Activated CD4-positive, alpha-beta T cell treated with anti-CD3 and anti-CD28 coated beads, Interleukin-2, Interleukin-6, amounts not matched to agents 100 ng/mL and 50 ng/mL, durations not matched to agents 16 hours and 8 hours (primary cell): ENCODE data around the gene NPPC.

Source experiments
- DNase-seq: peaks from one replicate; pipeline ENCODE4 v3.0.0-alpha.2; 2020

The NPPC gene

DNA sequence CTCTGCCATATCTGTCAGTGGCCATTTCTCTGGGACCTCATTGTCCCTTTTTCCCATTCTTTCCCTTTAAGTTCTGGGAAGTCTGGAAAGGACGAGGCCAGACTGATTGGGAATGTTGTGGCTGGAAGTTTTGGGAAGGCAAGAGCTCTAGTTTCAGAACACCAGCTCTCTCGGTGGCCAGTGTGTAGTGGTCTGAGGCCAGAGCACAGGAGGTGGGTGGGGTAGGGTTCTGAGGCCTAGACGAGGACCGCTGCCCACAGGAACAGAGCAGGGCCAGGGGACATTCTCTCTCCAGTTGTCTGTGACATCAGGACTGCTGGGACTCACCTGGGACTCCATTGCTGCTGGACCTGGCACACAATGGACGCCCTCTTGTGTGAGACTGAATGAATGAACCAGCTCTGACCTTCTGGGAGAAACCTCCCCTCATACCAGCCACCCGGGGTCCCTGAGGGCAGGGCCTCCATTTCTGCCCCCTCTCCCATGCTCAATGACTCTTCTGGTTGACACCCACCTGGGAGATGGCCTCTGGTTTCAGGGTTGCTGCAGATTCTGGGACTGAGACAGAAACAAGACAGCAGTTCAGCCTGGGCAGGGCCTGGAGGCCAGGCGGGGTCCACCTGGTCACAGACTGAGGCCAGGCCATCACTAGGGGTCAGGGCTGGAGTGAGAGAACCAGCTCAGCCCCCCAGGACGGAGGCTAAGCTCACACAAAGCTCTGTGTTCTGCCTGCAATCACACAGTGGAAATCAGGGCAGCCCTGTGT is 8.4 kb upstream of the NPPC start:
- DNase-seq: no peak

DNA sequence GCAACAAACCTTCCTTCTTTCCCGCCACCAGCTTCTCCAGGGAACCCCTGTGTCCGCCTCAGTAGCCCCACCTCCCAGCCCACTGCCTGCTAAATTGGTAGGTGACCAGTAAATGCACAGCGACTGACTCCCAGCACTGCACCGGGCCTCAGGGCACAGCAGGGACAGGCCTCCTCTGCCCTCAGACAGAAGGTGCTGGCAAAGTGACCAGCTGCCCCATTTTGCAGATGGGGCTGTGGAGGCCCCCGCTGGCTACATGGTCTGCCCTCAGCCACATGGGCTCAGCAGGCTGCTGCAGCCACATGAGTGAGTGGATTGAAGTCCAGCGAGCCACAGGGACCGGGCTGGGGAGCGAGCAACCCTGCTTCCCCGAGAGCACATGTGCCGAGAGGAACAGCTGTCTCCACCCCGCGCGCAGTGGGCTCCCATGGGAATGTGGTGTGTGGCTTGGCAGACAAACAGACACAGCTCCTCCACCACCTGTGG is 7.8 kb upstream of the NPPC start:
- no peak for DNase-seq

DNA sequence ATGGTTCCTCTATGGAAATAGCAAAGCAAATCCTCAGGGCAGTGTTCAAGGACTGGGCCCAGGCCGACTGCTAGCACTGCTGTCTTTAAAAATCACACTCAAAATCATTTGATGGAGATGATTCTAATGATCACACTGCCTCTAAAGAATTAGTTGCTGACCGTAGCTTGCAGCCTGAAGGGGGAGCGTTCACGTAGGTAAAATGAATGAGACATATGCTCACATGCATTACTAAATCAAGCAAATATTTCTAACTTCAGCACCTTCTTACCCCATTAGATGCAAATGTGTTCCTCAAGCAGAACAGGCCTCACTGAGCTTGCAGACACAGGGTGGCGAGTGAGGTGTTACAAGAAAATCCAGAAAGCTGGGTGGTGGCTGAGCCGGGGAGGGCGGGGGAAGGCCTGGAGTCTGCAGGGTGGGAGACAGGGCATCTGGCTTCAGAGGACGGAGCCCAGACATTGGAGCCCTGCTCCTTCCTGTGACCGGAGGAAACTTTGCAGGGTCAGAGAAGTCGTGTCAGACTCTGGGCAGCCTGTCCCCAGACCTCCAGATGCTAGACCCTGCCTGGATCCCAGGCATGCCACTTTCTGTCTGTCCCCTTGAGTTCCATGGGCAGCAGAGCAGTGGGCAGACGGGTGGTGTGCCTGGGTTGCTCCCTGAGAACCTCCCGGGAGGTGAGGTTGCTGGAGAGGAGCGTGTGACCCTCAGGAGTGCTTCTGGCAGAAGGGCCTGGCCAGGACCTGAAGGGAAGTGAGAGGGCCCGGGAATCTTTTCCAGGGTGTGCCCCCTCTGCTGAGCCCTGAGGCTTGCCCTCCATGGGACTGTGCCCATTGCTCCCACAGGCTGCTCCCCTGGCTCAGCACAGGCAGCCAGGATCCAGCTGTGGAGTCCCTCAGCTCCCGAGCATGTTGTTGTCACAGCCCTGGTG is 7.1 kb upstream of the NPPC start:
- DNase-seq: no peak

DNA sequence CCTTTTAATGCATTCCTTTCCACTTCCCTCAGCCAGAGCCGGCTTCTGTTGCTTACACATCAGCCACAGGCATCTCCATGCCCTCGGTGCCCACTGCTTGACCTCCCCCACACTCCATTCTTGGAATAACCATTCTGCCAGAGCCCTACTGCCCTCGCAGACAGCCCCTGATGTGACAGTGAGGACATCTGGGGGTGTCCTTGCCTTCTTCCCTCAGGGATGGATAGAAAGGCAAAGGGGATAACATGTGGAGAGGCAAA is 6.4 kb upstream of the NPPC start:
- no peak for DNase-seq

DNA sequence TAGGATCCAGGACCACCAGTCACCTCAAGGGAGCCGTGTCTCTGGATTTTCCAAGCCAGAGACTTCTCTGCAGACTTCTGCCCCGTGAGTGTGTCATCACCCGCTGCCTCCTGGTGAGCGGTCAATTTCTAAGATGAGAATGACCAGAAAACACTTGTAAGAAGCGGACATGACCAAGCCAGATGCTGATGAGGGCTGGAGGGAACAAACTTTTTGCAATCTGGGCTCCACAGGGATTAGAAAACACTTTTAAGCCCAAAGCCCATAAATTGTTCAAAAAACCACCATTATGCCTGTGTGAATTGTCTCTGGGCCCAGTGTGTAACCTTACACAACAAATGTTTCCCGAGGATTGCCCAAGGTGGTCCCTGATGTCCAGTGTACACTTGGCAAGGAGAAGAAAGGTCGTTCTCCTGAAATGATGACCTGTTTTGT is 5.3 kb upstream of the NPPC start:
- DNase-seq: no peak

DNA sequence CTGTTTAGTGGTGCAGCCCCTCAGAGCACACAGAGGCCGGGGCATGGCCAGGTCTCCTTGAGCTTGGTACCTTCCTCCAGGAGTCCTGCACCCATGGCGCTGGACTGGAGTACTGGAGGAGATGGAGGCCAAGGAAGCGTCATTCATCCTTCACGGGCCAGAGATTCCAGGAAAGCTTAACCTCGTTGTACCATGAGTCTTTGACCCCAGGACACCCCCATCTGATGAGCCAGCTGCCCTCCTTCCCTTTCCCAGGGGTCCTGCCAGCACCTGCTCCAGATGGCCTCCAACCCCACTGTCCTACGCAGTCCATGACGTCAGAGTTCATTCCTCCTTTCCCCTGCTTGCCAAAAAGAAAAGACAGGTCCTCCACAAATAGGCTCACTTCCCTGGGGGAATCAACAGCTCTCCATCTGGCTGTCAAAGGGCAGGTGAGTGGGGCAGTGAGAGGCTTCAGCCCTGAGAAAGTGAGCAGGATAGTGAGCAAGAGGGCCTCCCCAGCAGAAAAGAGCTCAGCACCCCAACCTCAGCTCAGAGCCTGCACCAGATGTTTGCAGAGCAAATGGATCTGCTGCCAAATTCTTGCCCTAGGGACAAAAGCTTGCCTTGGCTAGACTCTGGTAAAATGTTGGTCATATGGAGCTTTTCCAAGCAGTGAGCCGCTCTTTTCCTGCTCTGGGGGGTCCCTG is 4.5 kb upstream of the NPPC start:
- DNase-seq: no peak

DNA sequence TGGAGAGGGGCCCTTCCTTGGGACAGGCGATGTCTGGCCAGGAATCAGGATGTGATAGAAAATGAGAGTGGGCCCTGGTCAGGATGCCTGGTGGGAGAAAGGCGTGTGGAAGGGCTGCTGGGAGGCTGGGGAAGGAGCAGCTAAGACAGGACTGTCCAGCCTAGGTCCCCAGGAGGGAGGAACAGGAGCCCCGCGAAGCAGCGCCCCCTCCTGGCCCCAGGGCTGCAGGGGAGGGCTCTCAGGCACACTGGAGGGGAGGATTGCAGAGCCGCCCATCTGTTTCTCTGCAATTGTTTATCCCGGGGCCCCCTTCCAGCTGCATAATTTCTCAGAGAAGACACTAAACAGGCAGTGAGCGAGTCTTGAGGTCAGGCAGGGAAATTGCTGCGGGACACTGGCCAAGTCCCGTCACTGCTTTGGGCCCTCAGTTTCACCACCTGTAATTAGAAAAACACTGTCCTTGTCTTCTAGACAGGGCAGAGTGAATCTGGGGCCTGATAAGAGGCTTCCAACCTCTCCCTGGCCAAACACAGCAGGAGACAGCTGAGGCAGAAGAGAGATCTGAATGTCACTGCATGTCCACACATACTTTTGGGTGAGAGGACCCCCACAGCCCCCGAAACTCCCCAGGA is 3.9 kb upstream of the NPPC start:
- peak; percentile 30 for DNase-seq

DNA sequence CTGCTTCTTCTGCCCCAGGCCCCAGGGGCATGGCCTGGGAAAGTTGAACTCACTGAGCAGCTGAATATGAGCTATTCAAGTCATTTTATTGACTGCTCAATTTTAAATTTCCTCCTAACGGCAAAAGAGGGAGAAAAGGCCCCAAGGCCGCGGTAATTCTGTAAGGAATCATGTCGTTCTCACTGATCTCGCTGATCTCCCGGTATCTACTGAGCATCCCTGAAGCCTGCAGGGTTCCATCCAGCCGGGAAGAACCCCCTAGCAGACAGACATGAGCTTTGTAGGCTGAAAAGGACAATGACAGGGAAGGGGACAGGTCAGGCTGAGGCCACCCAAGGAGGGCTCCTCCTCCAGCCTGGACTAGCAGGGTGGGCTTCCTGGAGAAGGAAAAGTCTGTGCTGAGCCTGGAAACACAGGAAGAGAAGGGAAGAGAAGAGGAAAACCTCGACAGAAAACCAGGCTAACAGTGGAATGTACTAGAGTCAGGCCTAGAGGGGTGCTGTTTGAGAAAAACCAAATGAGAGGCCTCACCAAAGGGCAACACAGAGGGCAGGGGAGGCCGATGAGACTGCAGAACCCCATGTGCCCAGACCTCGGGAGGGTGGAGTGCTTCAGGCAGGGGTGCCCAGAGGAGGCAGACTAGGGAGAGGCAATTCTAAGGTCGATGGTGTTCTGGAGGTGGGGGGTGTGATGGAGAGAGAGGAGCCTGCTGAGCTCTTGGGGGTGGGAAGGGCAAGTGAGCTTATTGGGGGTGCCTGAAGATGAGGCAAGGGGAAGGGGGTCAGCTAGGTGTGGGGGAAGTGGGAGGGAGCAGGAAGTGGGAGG is 2.9 kb upstream of the NPPC start:
- no peak for DNase-seq

DNA sequence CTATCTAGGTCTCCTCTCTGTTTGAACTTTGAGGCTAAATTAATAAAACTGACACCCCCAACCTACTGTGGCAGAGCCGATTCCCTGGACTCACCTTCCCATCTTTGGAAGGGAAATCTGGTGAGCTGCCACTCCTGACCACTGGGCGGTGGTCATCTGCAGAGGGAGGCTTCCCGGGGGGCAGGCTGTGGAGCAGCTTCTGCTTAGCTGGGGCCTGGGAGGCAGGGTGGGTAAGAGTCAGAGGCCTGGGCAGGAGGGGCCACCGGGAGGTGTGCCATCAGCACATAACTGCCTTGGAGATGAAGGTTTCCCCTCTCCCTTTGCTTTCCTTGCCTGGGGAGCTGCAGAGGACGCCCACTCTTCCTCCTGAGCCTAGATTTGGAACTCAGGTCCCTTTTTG is 2.3 kb upstream of the NPPC start:
- no peak for DNase-seq

DNA sequence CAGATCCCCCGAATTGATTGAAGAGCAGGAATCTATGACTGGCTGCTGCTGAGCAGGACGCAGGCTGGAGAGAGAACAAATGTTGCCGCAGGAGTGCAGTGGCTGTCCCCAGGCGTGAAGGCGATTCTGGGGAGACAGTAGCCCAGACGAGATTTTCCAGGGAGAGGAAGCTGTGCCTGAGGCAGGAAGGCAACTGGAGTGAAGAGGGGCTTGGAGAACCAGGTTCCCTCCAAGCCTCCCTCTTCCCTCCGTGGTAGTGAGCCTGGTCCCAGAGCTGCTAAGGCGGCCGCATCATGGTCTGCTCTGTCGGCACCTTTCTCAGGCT is 1.3 kb upstream of the NPPC start:
- DNase-seq: no peak

DNA sequence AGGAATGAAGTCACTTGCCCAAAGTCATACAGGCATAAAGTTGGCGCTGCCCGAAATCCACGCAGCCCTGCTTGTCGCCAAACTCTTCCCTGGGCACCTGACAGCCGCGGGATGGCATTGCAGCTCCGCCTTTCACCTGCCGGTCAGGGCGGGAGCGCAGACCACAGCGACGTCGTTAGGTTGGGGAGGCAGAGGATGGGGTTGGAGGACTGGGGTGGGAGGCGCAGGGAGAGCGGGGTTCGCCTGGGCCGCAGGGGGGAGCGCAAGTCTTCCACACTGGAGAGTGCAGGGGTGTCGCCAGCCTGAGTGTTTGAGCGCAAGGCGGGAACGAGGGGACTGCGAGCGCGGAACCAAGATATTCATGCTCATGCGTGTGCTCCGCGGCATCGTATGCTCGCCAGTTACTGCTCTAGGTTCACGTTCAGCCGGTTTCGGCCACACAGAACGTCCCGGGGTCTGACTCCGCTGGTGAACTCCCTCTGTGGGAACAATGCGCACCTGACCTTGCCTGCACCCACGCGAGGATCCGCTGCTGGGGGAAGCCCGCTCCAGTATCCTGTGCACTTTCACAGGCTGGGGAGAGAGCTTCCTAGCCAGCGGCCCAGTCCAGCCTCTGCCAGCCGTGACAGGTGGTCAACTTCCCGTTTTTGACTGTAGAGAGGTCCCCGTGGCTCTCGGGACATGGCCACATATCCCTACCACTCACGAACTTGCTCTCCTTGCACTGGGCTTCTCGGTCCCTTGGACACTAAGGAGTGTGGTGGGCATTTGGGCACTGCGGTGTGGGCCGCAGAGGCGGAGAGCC is 767 bp upstream of the NPPC start:
- peak; percentile 30 for DNase-seq

DNA sequence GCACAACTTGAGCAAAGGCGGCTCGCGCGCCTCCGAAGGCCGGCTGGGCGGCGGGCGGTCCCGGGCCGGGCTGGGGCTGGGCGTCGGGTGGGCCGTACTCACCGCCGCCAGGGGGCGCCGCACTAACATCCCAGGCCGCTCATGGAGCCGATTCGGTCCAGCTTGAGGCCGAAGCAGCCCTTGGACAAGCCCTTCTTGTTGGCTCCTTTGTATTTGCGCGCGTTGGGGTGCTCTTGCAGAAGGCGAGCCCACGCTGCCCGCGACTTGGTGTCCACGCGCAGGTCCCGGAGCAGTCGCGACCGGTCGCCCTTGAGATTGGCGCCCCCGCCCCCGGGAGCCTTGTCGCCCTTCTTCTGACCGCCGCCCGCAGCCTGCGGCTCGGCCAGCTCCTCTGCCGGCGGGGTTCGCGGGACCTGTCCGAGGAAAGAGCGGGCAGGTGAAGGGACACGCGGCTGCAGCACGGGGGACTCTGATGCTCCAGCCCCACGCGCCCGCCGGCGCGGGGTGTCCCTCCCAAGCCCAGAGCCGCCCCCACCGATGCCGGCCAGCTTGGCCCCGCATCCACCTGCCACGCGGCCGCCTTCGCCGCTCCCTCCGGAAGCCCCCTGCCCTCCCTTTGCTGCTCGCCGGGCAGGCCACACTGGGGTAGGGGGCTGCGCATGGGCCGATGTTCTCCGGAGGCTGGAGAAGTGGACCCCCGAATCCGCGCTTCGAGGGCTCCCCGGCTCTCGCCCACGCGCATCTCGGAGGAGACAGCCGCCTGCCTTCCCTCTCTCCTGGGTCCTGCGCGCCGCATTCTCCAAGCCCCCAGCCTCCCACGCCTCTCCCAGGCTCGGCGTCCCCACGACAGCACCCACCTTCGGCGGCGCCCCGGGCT is 655 bp downstream of the NPPC start:
- peak; percentile 79 for DNase-seq

DNA sequence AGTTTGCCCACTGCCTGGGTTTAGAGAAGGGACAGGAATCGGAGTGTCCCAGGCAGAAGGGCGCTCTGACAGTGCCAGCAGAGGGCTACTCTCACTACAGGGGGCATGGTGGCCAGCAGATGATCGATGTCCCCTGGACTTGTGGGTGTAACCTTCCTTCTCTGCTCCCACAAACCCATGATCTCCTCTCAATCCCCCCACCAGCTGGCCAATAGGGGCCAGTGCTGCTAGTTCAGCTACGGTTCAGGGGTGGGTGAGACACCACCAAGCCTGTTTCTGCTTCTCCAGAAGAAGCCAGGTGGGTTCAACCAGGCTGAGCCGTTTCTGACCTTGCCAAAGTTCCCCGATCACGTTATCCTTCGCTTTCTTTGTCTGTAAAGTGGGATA is 1.3 kb downstream of the NPPC start:
- no peak for DNase-seq

DNA sequence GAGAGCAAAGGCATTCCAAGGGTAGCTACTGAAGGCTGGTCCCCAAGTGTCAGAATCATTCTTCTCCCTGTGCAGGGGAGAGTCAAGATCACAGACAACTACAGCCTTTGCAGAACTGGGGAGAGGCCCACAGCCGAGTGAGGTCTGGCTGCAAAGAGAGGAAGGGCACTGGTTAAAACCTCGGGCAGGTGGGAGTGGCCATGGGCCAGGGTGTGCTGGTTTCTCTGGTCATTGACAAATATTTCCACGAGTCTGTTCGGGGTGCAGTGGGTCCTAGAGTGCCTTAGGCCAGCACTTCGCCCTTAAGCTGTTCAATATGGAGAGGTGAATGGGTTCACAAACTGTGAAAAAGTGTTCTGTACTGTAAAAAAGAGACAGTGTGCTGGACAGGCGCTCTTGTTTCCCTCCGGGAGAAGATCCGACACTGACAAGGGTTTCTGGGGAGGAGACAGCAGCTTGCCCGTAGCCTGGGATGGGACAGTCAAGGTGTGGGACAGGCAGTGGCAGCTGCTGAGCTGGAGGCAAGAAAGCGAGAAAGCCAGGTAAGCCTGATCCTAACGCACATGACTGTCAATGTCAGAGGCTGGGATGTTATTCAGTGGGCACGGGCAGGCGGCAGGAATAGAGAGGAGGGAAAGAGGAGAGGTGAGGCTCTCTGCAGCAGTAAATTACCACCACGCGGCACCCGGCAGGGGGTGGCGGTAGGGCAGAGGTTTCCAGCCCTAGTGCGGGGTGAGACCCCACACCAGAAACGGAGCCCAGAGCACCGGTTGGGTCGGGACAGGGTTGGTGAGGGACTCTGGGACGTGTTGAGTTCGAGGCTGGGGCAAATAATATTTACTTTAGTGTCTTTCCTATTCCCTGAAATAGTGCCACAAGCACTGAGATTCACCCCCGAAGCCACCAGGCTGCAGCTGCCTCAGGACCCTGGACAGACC is 2.0 kb downstream of the NPPC start:
- no peak for DNase-seq

DNA sequence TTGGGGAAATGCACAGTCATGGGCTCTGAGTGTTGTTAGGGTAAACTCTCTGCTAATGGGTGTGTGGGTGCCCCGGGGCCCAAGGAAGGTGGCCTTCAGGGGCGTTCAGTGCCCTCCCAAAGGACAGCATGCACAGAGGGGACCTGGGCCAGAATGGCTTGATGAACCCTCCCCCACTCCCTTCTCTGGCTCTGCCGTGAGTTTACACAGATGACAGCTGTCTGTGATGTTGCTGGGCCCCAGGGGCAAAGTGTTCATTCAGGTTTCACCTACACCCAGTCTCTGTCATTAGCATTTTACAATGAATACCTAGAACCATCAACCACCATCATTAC is 3.2 kb downstream of the NPPC start:
- no peak for DNase-seq

DNA sequence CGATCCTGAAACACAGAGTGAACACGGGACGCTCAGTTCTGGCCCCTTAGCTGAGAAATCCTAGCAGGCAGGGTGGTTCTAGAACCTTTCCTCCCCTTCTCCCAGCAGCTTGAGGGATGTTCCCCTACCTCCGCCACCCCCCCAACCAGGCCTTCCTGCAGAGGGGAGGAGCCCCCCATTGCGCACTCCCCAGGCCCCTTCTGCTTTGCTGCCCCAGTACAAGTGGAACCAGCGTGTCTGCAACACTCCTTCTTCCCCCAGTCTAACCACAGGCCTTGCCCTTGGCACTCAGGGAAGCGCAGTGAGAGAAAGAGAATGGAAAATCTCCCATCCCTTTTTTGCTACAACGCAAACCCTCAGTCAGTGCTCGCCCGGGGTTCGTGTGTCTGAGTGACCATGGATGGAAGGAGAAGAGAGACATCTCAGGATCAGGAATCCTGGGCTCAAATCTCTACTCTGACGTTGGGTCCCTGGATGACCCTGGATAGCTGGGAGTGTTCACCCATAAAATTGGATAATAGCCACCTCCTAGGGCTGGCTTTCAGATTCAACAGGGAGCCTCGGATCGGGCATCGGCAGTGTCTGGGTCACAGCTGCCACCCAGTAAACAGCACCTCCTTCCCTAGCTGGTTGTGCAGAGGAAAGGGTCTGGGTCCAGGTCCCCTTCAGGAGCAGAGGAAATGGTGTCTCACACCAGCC is 3.7 kb downstream of the NPPC start:
- DNase-seq: no peak

DNA sequence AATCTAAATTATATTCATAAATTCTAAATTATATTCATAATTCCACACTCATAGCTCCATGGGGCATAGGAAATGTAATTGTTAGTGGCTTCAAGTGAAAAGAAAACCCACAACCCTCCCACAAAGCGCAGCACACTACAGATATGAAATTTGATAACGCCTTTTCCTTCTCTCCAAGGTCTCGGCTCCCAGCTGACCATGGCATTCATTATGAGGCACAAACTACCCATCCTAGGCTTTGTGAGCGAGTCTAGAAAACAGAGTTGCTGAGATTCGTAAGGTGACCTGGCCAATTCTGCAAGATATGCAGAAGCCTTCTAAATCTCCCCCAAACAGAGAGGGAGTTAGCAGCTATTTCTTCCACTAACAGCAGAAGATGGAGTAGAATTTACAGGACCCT is 5.4 kb downstream of the NPPC start:
- no peak for DNase-seq

DNA sequence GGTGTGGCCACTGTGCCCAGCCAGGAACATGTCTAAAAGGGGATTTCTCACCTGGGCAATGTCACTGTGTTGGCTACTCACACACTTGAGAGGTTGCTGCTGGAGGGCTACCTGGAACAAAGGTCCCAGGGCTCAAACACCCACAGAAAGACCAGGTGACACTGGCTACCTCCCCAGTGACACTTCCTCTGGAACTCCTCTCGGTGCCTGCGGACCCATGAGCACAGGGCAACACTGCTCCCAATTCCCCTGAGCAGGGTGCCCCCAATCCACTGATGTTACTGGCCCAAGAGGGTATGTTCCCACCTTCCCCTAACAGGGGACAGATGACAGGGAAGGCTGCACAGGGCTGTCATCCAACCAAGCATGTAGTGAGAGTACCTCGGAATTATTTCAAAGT is 5.8 kb downstream of the NPPC start:
- DNase-seq: no peak
